Activated naive CD8-positive, alpha-beta T cell (primary cell): ENCODE results near the gene LLGL2.
A peak's percentile ranks its signal among the peaks of the same experiment; 100 is the strongest.
"Not testable (repeated sequence)": the region's sequence is repeated elsewhere in the genome, so short reads cannot be mapped to it uniquely, and the experiment has no call there.

Experiments used
- H3K27ac Mint-ChIP-seq: one replicate; pipeline ENCODE4 v1.8.0; 2021; ENCODE audit warnings: mixed read lengths
- H3K27me3 Mint-ChIP-seq: one replicate; pipeline ENCODE4 v1.8.0; 2021; ENCODE audit warnings: mixed read lengths
- H3K36me3 Mint-ChIP-seq: one replicate; pipeline ENCODE4 v1.8.0; 2021; ENCODE audit warnings: mixed read lengths
- H3K4me1 Mint-ChIP-seq: one replicate; pipeline ENCODE4 v1.8.0; 2021; ENCODE audit warnings: low read depth, mixed read lengths
- H3K4me3 Mint-ChIP-seq: one replicate; pipeline ENCODE4 v1.8.0; 2021; ENCODE audit warnings: mild to moderate bottlenecking, mixed read lengths
- H3K9me3 Mint-ChIP-seq: one replicate; pipeline ENCODE4 v1.8.0; 2021; ENCODE audit warnings: low read depth, mixed read lengths

The LLGL2 gene

GRCh38 chr17:75589012-75589918 lies 63.8 kb downstream of the LLGL2 start:
- H3K27me3 Mint-ChIP-seq = no peaks in the 10 kb centered on the region
- H3K9me3 Mint-ChIP-seq = no peaks in the 10 kb centered on the region
- no peak overlapping the region for H3K27ac Mint-ChIP-seq
- peak overlapping the region; percentile 72 for H3K4me3 Mint-ChIP-seq
- H3K4me1 Mint-ChIP-seq = peaks cover 9% of the 10 kb centered on the region
- H3K36me3 Mint-ChIP-seq = no peaks in the 10 kb centered on the region

DNA sequence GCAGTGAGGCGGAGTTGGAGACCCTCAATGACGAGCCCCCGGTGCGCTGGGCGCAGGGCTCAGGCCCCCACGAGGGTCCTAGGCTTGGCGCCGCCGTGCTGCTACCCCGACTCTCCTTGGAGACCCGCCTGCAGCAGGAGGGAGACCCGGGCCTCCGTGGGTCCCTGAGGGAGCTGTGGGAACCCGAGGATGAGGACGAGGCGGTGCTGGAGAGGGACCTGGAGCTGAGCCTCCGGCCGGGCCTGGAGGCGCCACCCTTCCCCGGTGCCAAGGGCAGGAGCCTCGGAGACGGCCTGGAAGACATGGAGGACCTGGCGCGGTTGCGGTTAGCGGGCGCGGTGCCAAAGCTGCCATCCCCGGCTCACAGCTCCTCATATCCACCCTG lies 64.4 kb downstream of the LLGL2 start:
- Mint-ChIP-seq H3K36me3 (no peaks in the 10 kb centered on the region), H3K27me3 (no peaks in the 10 kb centered on the region), H3K9me3 (no peaks in the 10 kb centered on the region), H3K27ac (no peak overlapping the region), H3K4me1 (peaks cover 9% of the 10 kb centered on the region), H3K4me3 (peak overlapping the region; percentile 30)

DNA sequence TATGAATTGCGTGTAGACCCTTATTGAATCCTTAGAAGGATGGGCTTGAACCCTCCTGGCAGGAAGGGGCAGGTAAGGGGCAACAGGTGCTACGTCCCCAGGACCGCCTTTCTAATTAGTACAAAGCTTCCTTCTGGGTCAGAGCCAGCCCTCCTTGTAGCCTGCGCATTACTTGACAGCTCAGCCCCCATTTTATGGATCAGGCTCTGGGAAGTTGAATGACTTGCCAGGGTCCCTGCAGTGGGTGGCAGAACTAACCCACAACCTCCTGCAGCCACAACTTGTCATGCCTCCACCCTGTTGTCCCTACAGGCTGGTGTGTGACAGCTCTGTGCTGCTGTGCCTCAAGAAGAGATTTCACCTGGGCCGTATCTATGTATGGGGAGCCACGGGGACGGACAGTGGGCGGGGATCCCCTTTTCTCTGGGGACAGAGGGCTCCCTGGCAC lies 64.8 kb downstream of the LLGL2 start:
- peaks cover 9% of the 10 kb centered on the region for H3K4me1 Mint-ChIP-seq
- H3K27ac Mint-ChIP-seq = no peak overlapping the region
- no peaks in the 10 kb centered on the region for H3K36me3 Mint-ChIP-seq
- peak overlapping the region; percentile 30 for H3K4me3 Mint-ChIP-seq
- no peaks in the 10 kb centered on the region for H3K9me3 Mint-ChIP-seq
- no peaks in the 10 kb centered on the region for H3K27me3 Mint-ChIP-seq

DNA sequence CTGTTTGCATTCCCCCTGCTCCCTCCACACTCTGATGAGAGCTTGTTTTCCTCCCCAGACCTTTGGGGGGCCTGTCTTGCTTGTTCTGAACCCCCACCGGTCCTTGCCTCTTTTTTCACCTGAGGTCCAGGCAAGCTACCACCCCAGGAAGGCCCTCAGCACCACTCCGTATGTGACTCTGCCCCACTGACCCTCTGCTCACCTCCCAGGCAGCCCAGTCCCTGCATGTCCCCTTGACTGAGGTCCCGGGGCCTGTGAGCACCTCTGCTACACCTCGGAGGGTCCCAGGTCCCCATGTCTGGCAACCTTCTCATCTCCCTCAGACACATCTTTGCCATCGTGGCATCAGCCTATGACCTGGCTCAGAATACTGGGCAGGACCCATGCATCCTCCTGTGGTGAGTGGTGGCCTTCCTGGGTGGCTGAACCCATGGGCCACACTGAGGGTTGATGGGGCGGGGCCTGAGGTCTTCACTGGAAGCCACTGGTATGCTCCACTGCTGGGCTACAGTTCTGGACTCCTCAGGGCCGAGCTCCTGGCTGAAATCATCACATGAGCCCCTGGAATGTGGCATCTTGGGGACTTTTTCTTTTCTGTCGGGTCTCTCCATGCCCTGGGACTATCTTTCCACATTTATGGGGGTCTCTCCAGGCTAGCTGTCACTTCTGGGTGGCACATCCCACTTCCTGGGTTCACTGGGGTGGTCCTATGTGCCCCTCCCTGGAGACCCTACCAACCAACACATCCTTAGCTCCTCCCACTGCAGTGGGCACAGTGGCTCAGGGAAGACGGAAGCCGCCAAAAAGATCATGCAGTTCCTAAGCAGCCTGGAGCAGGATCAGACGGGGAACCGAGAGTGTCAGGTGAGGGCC lies 65.6 kb downstream of the LLGL2 start:
- Mint-ChIP-seq H3K9me3 (no peaks in the 10 kb centered on the region), H3K27ac (no peak overlapping the region), H3K36me3 (no peaks in the 10 kb centered on the region), H3K4me3 (no peak overlapping the region), H3K4me1 (peaks cover 8% of the 10 kb centered on the region), H3K27me3 (no peaks in the 10 kb centered on the region)

DNA sequence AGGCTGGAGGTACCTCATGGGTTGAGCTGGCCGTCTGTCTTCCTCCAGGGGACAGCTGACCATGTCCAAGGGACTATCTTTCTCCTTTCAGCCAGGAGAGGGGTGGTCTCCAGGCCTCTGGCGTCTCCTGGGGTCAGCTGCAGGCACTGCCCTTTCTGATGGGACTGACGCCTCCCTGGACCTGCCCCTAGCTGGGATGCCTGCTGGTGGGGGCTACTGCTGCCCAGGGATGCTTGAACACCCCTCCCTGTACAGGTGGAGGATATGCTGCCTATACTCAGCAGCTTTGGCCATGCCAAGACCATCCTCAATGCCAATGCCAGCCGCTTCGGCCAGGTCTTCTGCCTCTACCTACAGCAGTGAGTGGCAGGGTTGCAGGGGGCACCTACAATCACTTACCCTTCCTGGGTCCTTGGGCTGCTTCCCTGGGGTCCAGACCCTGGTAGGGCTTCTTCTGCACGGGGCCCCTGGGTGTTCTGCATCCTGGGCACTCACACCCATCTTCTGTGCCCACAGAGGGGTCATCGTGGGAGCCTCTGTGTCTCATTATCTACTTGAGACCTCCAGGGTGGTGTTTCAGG lies 66.3 kb downstream of the LLGL2 start:
- Mint-ChIP-seq H3K27me3 (no peaks in the 10 kb centered on the region), H3K4me3 (no peak overlapping the region), H3K9me3 (no peaks in the 10 kb centered on the region), H3K36me3 (no peaks in the 10 kb centered on the region), H3K27ac (no peak overlapping the region), H3K4me1 (peaks cover 5% of the 10 kb centered on the region)

GRCh38 chr17:75592348-75593020 lies 67.0 kb downstream of the LLGL2 start:
- no peaks in the 10 kb centered on the region for H3K27me3 Mint-ChIP-seq
- H3K9me3 Mint-ChIP-seq = no peaks in the 10 kb centered on the region
- no peak overlapping the region for H3K27ac Mint-ChIP-seq
- no peaks in the 10 kb centered on the region for H3K36me3 Mint-ChIP-seq
- peaks cover 2% of the 10 kb centered on the region for H3K4me1 Mint-ChIP-seq
- H3K4me3 Mint-ChIP-seq = no peak overlapping the region

- not testable (repeated sequence) for H3K4me3 Mint-ChIP-seq, H3K27me3 Mint-ChIP-seq, H3K27ac Mint-ChIP-seq, H3K36me3 Mint-ChIP-seq, H3K9me3 Mint-ChIP-seq, H3K4me1 Mint-ChIP-seq
Measured at GRCh38 chr17:75593430-75593829, 67.9 kb downstream of the LLGL2 start.

DNA sequence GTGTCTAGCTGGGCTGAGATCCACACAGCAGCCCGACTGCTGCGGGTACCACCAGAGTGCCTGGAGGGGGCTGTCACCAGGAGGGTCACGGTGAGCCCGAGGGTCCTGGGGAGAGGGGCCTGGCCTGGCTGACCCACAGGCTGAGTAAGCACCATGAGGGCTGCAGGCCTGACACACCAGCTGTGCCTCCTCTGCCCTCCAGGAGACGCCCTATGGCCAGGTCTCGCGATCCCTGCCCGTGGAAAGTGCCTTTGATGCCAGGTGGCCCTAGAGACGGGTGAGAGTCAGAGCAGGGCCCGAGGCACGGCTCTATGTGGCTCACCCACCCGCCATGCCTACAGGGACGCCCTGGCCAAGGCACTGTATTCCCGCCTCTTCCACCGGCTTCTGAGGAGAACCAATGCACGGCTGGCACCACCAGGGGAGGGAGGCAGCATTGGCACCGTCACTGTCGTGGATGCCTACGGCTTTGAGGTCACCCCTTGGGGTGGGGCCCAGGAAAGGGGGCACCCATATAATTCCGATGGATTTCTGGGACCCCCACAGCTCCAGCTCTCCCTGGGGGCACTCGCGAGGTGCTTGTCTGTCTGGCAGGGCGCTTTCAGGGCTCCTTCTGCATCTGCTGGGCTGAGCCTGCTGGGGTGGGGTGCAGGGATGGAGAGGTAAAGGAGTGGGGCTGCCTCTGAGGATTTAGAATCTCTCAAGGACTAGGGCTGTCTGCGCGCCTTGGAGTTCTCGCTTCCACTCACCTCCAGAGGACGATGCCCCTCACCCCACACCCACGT lies 69.2 kb downstream of the LLGL2 start:
- Mint-ChIP-seq H3K27me3 (no peaks in the 10 kb centered on the region), H3K9me3 (no peaks in the 10 kb centered on the region), H3K36me3 (no peaks in the 10 kb centered on the region), H3K4me3 (no peak overlapping the region), H3K27ac (no peak overlapping the region), H3K4me1 (no peaks in the 10 kb centered on the region)

DNA sequence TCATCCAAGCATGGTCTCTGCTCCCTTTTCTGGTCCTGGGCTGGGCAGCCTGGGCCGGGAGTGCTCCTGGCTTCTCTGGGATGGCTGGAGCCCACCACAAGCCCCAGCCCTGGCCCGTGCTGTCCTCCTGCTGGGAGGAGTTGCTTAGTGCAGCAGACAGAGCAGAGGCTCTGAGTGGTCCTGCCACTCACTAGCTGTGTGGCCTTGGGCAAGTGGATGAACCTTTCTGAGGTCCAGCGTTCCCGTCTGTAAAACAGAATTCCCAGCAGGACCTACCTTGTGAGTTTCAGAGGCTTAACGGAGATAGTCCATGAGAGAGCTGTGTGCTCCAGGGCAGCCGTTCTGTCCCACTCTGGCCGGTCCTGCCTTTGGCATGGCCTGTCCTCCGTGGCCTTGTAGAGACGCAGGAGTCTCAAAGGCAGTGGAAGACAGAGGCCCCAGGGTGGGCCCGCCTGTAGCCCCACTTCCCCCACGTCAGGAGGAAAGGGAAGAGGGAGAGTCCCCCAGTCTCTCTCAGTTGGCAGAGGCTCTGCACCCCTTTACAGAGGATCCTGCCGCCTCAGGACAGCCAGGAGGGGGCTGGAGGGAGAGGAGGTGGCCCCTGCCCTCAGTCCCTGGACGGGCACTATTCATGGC lies 69.9 kb downstream of the LLGL2 start:
- no peaks in the 10 kb centered on the region for H3K4me1 Mint-ChIP-seq
- H3K27me3 Mint-ChIP-seq = no peaks in the 10 kb centered on the region
- H3K36me3 Mint-ChIP-seq = no peaks in the 10 kb centered on the region
- H3K4me3 Mint-ChIP-seq = no peak overlapping the region
- H3K27ac Mint-ChIP-seq = no peak overlapping the region
- no peaks in the 10 kb centered on the region for H3K9me3 Mint-ChIP-seq

DNA sequence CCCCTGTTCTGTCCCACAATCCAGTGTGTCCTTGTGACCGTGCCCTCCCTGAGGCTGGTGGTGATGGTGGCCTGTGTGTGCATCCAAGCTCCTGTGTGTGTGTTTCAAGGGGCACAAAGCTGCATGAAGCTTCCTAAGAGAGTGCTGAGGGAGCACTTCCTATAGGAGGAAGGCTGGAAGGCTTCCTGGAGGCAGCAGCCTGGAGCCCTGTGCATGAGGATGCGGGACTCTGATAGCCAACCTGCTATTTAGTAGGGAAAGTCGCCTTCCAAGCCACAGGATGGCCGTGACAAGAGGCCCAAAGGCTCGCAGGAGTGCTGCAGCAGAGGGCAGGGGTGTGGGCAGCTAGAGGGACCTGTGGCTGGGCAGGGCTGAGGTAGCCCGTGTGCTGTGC lies 70.4 kb downstream of the LLGL2 start:
- Mint-ChIP-seq H3K27ac (no peak overlapping the region), H3K4me1 (no peaks in the 10 kb centered on the region), H3K4me3 (no peak overlapping the region), H3K27me3 (no peaks in the 10 kb centered on the region), H3K36me3 (no peaks in the 10 kb centered on the region), H3K9me3 (no peaks in the 10 kb centered on the region)

- H3K4me1 Mint-ChIP-seq = no peaks in the 10 kb centered on the region
- no peaks in the 10 kb centered on the region for H3K36me3 Mint-ChIP-seq
- H3K27ac Mint-ChIP-seq = no peak overlapping the region
- H3K27me3 Mint-ChIP-seq = no peaks in the 10 kb centered on the region
- no peak overlapping the region for H3K4me3 Mint-ChIP-seq
- H3K9me3 Mint-ChIP-seq = no peaks in the 10 kb centered on the region
Measured at GRCh38 chr17:75596320-75597087, 71.0 kb downstream of the LLGL2 start.

GRCh38 chr17:75601057-75601987 lies 75.8 kb downstream of the LLGL2 start:
- Mint-ChIP-seq H3K4me1 (peaks cover 2% of the 10 kb centered on the region), H3K27me3 (no peaks in the 10 kb centered on the region), H3K27ac (no peak overlapping the region), H3K4me3 (no peak overlapping the region), H3K36me3 (no peaks in the 10 kb centered on the region), H3K9me3 (no peaks in the 10 kb centered on the region)
